ENCODE results near the gene ERCC6L2. TPM values are rescaled to one million over a fixed set of nuclear protein-coding genes. Genes with fewer than 3 reads are reported as not detected.

ERCC6L2 gene
- total and polyA plus RNA-seq, 9 of the 15 experiments (the other 6 are each of a cell fraction or from before 2014, with no cell fraction given): 7.8 to 42.8 (median 23.6) TPM

GRCh38 chr9:95875305-95876137 lies at the start of gene ERCC6L2 (continued):
- TF ChIP-seq TGIF2 (CRISPR knock-in tag; IDR thresholded peaks at IDR 0.05) (no peak), KDM4B (IDR thresholded peaks at IDR 0.05; ENCODE audit: borderline replicate concordance in 2 of 2, low read depth in 1 of 2) (peak in 1 of 2 experiments; percentile 92; a peak in 1 of 4 replicates), SP2 (IDR thresholded peaks at IDR 0.05; ENCODE audit: extremely low read depth, low read depth, low read length, poor library complexity, severe bottlenecking) (no peak), ZNF707 (CRISPR knock-in tag; conservative IDR thresholded peaks at IDR 0.05) (no peak), POLR2G (IDR thresholded peaks at IDR 0.05; ENCODE audit: low read depth, low read length) (peak; percentile 96), POLR2AphosphoS2 (IDR thresholded peaks at IDR 0.05; ENCODE audit: low read length) (no peak), SRSF1 (IDR thresholded peaks at IDR 0.05; ENCODE audit: low read depth, low read length) (no peak), MGA (IDR thresholded peaks at IDR 0.05) (peak; percentile 55), ILK (tag; IDR thresholded peaks at IDR 0.05; ENCODE audit: borderline replicate concordance, low read depth) (no peak), CCNT2 (IDR thresholded peaks at IDR 0.05; ENCODE audit: borderline replicate concordance, extremely low read depth, insufficient read length, low read depth, low read length) (peak; percentile 69), SMAD1 (IDR thresholded peaks at IDR 0.05; ENCODE audit: low read depth, low read length, partially characterized antibody) (no peak), ZSCAN29 (IDR thresholded peaks at IDR 0.05) (no peak), HDAC8 (tag; IDR thresholded peaks at IDR 0.05) (peak; percentile 77), GATAD2B (IDR thresholded peaks at IDR 0.05; ENCODE audit: borderline replicate concordance) (0 out of 2 replicates have a peak, but pooled peaks have one; percentile 7)

Measured in K562 (cell line).